Muscle of arm (tissue), 14 donors: Measurements from ENCODE around the gene C8B. TPM values are rescaled to one million over a fixed set of nuclear protein-coding genes. Genes with fewer than 3 reads are reported as not detected.

Source experiments
- DNase-seq: peaks from one replicate; pipeline ENCODE4 v3.0.0-alpha.2; 2013
- long read RNA-seq, 11 donors: transcript quantifications; one replicate each; lab custom pipeline, GENCODE V29; 2026
- polyA plus RNA-seq, 12 donors: library from polyadenylated mRNA; unstranded; fragments of 120-200 nt; gene quantifications; one replicate each; pipeline ENCODE4 v1.2.1, GENCODE V29; 2013; ENCODE audit not compliant: insufficient read length in 12 of 12

The C8B gene
- polyA plus RNA-seq, result 1 to 10 TPM in 1 of 12 donors, under 1 TPM in 1, not detected in 10; 0.08 to 1.1 TPM
- long read RNA-seq, donor 1, result 0 reads
- long read RNA-seq, donor 2, result 0 reads
- long read RNA-seq, donor 3, result 0 reads
- long read RNA-seq, donor 4, result 0 reads
- long read RNA-seq, donor 5, result 0 reads
- long read RNA-seq, donor 6, result 0 reads
- long read RNA-seq, donor 7, result 0 reads
- long read RNA-seq, donor 8, result 0 reads
- long read RNA-seq, donor 9, result 0 reads
- long read RNA-seq, donor 10, result 0 reads
- long read RNA-seq, donor 11, result 0 reads

DNA sequence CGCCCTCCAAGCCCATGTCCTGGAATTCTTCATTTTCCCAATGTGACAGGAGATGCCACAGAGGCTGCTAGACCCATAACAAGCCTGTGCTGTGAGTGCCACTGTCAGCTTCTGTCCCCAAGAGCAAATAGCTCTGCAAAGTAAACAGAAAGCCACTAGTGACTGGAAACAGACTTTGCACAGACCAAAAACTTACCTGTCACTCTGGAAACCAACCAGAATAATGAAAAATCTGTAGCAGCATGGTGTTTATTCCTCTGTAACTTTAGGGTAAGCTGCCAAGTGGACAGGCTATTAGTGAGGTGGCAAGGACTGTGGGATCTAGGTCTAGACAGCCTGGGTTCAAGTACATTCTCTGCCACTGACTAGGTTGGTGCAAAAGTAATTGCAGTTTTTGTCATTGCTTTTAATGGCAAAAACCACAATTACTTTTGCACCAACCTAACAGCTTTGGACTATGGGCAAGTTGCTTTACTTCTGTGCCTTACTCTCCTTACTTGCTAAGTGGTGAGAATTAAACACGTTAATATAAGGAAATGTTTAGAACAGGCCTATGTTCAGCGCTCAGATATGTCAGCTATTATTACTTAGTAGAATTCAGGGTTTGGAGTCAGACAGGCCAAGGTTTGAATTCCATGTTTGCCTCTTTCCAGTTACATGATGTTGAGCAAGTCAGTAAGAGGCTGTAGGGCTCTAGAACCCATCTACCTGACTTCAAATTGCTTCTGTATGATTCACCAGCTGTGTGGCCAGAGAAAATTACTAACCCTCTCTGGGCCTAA is at the start of gene C8B:
Gene C8B (minus strand): TSS at position 100 of the 782 bp plus-strand sequence. CDS start 67 bp downstream, at position 33.
- DNase-seq, result no peak

DNA sequence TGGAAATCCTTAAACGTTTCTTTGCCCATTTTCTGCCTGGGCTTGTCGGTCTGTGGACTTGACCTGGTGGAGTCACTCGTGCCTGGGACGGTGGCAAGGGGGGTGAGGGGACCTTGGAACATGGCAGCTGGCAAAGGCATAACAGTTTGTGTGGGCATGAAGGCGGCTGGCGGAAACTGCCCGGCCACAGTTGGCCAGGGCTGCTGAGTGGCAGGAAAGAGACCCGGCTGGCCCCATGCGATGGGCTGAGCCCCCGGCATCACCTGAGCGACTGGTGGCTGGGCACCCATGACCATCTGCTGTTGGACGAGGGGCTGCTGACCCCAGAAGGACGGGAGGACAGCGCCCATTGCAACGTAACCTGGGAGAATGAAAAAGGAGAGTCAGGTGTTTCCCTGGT is 49.3 kb upstream of the C8B start:
- no peak for DNase-seq

DNA sequence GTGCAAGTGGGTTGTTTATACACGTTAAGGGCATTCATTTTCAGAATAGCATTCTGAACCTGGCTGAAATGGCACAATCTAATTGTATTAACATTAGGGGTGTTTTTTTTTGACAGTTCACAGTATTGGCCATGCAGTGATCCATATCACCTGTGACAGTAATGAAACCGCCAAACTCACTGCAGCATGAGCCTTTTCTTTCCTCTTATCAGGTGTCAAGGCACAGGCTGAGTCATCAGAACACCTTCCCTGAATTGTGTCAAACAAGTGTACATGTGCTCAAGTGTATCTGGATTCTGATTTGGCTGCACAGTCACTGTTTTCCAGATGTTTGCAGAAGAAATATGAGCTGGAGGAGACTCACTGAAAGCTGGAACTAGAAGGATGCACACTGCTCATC is 47.7 kb upstream of the C8B start:
- no peak for DNase-seq

DNA sequence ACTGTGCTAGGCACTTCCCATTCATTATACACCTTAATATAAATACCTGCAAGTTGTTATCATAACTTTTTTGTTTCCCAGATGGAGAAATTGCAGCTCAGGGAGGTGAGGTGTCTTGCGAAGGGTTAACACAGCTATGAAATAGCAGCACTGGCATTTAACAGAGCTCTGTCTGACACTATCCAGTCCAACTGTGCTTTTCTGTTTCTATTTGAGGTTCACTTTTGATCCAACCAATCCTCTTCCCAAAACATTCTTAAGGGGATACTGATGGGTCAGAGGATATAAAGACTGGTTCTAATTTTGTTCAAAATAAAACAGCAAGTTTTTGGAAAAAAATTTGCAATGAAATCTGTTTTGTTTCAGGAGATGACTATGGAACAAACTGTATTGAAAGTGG is 46.5 kb upstream of the C8B start:
- no peak for DNase-seq

DNA sequence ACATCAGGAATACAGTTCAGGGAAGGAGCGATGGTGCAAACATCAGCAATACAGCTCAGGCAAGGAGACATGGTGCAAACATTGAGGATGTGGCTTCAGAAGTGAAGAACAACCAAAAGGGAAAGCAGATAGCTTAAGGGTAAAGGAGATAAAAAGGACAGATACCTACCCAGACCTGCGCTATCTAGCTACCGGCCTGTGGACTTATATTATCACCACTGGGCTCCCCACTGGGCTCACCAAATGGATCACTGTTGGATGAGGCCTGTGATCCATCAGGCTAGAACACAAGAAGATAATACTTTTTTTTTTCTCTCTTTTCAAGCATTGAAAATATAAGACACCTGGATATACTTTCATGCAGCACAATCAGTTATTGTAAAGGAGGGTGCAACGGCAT is 44.7 kb upstream of the C8B start:
- DNase-seq, result no peak

DNA sequence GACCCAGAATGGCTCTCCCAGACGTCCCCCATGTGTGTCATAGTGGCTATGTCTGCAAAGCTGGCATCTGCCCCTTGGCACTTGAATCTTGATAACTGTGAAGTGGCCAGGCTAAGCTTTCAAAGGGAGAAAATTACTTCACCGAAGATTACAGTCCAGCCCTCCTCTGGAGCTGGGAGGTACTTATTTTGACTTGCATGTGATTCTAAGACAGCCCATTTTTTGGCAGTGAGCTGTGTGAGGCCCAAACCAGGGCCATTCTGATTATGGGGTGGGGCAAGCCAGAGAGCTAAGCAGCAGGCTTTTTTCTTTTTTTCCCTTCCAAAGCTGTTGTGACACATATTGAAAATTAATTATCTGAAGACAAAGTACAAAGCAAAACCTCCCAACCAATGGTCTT is 42.1 kb upstream of the C8B start:
- DNase-seq, result no peak

DNA sequence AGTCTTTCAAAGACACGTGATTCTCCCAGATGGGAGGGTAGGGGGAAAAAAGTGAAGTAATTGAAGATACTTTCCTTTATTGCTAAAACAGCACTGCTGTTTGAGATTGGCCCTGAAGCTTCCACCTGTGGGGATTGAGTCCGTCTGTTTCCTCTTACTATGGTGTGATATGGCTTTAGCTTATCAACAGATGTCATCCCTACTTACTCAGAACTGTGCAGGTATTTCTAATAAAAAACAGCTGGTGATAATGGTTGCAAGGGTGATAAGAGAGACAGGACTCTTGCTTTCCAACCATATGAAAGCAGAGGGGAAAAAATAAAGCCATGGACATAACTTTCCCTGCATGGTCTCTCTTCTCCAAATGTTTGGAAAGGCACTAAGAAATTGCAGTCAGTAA is 41.7 kb upstream of the C8B start:
- DNase-seq, result no peak

DNA sequence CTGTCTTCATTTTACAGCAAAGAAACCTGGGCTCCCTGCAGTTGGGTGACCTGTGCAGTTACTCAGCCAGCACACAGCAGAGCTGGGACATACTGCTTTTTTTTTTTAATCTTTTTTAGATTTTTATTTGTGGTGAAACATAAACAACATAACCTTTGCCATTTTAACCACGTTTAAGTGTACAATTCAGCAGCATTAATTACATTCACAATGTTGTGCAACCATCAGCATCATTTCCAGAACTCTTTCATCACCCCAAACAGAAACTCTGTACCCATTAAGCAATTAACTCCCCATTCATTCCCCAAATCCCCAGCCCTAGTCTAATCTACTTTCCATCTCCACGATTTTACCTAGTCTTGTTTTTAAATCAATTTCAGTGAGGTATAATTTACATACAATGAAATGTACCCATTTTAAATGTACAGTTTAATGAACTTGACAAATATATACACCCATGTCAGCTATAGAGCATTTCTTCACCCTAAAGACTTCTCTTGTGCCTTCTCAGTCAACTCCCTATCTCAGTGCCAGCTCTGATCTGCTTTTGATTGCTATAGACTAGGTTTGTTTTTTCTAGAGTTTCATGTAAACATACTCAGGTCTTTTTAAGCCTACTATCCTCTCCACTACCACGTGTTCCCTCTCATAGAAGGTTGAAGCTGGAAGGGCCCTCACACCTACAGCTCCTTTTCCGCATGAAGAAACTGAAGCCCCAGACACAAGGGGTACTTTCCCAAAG is 37.8 kb upstream of the C8B start:
- no peak for DNase-seq

DNA sequence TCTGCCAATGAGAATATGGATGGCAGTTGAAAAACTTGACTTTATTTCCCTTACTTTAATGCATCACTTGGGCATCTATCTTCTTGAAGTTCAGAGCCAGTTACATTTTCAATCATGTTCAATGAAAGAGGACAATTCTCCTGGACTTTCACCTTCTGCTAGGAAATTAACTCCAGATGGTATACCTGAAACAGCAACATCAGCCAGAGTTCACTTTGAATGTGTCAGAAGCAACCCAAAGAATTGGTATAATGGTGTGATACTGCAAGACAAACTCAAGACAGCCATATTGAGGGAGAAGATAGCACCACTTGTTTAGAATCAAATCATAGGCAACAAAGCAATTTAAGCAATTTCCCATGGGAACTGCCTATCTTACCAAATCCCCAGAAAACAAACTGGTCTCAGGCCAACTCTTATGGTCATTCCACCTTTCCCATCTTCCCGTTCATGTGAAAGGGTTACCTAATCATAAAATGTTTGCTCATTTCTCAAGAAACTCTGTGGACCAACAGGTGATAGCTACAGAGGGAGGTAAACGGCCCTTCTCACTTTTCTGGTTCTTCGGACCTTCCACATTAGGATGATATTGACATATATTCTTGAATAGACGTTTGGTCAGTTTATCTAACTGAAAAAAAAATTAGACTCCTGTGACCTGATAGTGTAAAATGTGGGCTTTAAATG is 29.7 kb upstream of the C8B start:
- DNase-seq, result no peak

DNA sequence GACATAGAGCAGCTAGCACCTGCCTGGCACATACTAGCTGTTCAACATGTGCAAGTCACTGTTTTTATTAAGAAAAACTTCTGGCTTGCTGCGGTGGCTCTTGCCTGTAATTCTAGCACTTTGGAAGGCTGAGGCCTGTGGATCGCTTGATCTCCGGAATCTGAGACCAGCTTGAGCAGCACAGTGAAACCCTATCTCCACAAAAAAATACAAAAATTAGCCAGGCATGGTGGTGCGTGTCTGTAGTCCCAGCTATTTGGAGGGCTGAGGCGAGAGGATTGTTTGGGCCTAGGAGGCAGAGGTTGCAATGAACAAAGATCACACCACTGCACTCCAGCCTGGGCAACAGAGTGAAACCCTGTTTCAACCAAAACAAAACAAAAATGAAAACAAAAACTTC is 27.7 kb upstream of the C8B start:
- no peak for DNase-seq

DNA sequence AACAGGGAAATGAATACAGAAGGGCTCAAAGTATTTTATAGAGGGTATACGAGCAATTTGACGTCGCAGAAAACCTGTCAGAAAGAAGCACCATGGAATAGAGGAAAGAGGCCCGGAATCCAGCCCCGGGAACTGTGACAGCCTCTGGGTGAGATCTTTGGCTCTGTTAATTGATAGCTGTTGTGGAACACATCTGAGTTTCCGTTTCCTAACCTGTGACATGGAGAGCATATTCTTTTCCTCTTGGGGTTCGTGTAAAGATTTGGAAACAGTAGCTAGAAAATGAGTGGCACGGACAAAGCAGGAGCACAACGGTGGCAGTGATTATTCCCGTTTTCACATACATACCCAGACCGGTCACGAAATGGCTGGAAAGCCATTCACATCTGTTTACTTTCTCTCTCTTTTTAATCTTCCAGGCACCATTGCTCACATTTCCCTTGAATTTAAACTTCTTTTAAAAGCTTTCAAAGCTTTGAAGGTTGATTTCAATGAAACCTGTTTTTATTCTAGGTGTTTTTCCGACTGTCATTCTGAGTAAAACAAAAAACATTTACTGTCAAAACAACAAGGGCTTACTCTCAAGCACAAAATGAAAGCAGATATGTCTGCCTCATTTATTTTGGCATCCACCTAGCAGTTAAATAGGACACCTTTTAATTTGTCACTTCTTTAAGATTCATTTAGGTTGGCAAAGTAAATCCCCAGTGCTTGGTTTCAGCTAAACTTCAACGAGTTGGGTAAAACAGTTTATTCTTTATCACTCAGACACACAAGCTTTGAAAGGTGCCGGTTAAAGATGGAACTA is 26.7 kb upstream of the C8B start:
- DNase-seq, result no peak

DNA sequence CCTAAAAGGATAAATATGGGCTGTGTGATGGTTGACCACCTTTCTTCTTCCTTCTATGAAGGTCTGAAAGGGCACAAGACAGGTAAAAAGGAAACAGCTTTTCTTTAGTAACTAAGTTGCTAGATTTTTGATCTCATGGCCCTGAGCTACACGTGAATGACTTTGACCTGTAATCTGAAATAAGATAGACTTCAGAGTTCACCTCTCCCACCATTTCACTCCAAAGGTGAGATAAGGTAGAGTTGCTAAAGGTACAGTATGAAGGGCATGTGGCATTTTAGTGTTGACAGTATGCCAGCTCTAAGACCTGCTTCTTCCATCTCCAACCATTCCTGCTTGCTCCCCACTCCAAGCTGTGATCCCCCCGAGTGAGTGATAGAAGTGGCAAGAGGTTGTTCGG is 25.8 kb upstream of the C8B start:
- no peak for DNase-seq

DNA sequence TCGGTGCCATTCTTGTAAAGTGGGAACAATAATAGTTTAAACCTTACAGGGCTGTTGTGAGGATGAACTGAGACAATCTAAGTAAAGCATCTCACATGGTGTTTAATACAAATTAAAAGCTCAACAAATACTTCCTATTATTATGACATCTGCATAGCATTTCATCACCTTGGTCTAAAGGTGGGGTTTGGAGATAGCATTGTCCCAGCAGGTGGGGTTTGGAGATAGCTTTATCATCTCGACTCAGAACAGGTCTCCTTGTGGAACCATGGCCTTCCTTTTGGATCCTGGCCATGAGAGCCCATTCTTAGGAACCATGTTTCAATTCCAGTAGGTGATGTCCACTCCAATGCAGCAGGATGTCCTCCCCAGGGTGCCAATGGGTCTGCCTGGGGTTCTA is 20.6 kb upstream of the C8B start:
- no peak for DNase-seq

DNA sequence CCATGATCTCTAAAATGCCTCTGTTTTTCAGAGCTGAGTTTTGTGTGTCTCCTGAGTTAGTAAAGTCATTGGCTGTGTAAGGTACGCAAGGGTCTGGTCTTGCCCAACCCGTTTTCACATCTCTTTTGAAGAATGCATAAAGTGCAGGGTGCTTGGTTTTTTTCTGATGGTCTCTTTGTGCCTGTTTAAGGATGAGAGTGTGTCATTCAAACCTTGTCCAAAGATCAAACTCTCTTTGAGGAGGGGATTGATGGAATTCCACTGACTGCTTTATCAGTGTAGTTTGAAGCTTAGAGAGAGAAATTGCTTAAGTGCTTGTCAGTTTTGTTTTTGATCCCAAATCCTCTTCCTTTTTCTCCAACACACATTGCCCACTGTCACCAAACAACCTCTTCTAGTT is 20.0 kb upstream of the C8B start:
- DNase-seq, result no peak

DNA sequence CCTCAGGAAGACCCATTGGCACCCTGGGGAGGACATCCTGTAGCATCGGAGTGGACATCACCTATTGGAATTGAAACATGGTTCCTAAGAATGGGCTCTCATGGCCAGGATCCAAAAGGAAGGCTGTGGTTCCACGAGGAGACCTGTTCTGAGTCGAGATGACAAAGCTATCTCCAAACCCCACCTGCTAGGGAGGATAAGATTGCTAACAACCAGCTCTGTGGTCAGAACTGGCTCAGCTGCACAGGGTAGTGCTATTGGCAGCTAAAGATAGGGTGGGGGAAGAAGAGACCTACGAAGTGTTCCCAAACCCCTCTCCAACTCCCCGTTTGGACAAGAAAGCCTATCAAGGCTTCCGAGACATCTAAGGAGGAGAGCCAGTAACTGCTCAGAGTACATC is 17.7 kb upstream of the C8B start:
- no peak for DNase-seq

DNA sequence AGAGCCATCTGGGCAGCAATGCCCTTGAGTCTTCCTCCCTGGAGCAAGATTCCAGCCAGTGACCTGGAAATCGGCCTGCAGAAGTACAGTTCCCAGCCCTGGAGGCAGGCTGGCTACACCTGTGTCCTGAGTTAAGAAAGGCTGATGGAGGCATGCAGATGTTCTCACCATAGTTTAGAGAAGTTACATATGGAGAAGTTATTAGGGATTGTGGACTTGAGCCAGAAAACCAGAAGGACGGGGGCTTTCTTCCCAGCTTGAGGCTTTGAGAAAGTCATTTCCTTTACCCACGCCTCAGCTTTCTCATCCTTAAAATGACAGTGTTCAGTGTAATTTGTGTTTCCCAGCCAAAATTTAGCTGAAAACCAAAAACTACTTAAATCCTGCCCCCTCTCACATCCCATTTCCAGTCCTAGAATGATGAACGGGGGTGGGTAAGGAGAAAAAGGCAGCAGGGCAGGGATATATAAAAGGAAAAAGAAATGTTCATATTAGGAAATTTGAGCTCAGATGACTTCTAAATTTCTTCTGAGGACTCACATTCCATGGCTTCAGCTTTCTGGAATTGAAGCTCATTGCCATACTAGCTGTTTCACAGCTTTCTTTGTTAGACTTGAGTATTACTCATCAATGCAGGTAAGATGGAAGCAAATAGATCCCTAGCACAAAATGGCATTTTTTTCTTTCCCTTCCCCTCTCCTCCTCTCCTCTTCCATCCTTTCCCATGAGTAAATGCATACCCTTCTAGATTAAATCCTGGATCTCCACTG is 14.4 kb upstream of the C8B start:
- DNase-seq, result peak; percentile 14

DNA sequence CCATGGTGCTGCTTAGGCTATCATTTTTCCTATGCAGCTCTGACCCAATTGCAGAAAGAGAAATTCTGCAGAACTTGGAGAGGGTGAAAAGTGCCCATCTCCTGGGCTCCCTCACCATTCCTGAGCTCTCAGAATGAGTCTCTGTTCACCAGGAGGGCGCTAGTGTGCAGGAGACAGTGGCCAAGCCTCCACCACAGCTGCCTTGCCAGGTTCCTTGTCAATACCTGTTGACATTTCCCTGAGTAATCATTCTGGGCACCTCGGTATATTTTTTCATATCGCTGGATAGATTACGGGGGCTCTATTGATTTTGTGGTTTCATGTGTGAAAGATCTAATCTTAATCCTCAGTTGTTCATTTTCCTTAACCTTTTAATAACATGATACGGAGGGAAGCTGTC is 13.0 kb upstream of the C8B start:
- no peak for DNase-seq

DNA sequence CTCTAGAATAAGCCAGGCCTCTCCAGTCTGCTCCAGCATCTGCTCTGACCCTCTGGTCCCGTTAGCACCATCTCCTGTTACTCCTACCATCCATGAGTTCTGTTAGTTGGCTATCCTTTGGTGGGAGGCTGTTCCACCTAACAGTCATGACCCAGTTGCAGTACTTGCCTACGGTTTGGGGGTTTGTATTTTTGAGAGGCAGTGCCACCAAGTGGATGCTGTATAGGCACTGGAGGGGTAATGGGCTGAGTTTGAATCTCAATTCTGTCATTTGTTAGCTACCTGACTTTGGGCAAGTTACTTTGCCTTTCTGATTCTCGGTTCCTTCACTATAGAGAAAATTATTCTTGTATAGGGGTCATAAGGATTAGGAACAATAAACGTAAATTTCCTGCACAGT is 12.1 kb upstream of the C8B start:
- DNase-seq, result no peak

DNA sequence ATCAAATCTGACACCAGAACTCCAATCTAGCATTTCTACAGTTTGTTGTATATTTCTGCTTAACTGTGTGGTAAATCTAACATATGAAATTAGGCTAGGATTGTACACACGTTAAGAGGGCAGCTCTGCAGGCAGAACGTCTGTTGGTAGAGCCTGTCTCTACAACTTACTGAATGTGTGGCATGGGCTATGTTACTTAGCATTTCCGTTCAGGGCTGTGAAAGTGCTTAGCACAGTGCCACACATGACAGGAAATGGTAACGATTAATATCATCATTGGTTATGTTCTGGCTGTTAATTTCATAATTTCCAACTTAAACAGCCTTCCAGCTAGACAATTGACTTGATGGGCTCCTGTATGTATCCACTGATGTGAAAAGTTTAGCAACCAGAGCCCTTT is 9.6 kb upstream of the C8B start:
- DNase-seq, result no peak

DNA sequence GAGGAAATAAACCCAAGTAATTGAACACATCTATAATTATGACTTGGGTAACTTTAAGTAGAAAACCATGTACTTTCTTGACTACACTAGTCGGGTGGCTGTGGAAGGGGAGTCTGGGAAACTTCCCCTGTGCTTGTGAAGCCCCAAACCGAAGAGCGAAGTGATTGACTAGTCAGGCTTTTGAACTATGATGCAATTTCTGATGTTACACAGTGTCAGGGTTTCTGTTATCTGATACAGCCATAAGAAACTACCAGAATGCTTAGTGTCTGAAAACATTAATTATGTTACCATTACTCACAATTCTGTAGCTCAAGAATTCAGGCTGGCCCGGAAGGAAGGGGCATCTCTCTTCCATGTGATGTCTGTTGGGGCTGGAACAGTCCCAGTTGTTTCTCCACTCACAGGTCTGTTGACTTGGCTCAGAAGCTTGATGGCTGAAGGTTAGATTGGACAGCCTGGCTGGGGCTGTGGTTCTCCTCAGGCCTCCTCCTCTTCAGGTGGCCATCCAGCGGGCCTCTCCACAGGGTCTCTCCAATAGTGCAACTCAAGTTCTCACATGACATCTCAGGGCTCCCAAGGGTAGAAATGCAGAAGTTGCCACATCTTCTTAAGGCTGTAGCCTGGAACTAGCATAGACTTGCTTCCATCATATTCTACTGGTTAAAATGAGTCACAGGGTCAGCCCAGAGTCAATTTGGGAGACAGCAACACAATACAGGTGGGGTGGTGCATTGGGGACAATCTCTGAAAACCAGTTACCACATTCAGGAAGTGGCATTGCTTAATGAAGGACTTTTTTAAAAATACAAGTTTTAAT is 8.3 kb upstream of the C8B start:
- no peak for DNase-seq
